H9 (cell line): ENCODE measurements around the gene BSX. TPM values are rescaled to one million over a fixed set of nuclear protein-coding genes. Genes with fewer than 3 reads are reported as not detected.
A peak's percentile ranks its signal among the peaks of the same experiment; 100 is the strongest.

Source experiments
- DNase-seq: peaks from one replicate; pipeline ENCODE4 v3.0.0-alpha.2; 2017
- H2AFZ ChIP-seq: one replicate; pipeline ENCODE4 v1.6.1; 2013; ENCODE audit warnings: mild to moderate bottlenecking, low read length, control low read depth, moderate library complexity
- H2AK5ac ChIP-seq: 2 replicates; pipeline ENCODE4 v1.6.1; 2013; ENCODE audit warnings: low read length, control low read depth, mixed read lengths; ENCODE audit not compliant: insufficient read length
- H2BK120ac ChIP-seq: one replicate; pipeline ENCODE4 v1.6.1; 2013; ENCODE audit warnings: low read depth, mild to moderate bottlenecking, low read length, control low read depth, inconsistent platforms; ENCODE audit not compliant: poor library complexity, severe bottlenecking
- H2BK12ac ChIP-seq: 2 replicates; pipeline ENCODE4 v1.6.1; 2013; ENCODE audit warnings: low read length, control low read depth, mixed read lengths, low read depth; ENCODE audit not compliant: insufficient read length
- H2BK15ac ChIP-seq: 2 replicates; pipeline ENCODE4 v1.6.1; 2013; ENCODE audit warnings: low read depth, low read length, control low read depth
- H2BK20ac ChIP-seq: one replicate; pipeline ENCODE4 v1.6.1; 2013; ENCODE audit warnings: low read depth, mild to moderate bottlenecking, low read length, control low read depth, inconsistent platforms; ENCODE audit not compliant: poor library complexity, severe bottlenecking
- H2BK5ac ChIP-seq: 2 replicates; pipeline ENCODE4 v1.6.1; 2013; ENCODE audit warnings: low read length, control low read depth, mixed read lengths; ENCODE audit not compliant: insufficient read length
- H3K14ac ChIP-seq: 2 replicates; pipeline ENCODE4 v1.6.1; 2013; ENCODE audit warnings: low read length, control low read depth; ENCODE audit not compliant: insufficient read depth
- H3K18ac ChIP-seq: 2 replicates; pipeline ENCODE4 v1.6.1; 2013; ENCODE audit warnings: low read depth, mild to moderate bottlenecking, mixed read lengths, low read length, control low read depth; ENCODE audit not compliant: insufficient read length
- H3K23ac ChIP-seq: 2 replicates; pipeline ENCODE4 v1.6.1; 2013; ENCODE audit warnings: low read length, control low read depth, mixed read lengths, low read depth; ENCODE audit not compliant: insufficient read length
- H3K23me2 ChIP-seq: 2 replicates; pipeline ENCODE4 v1.6.1; 2013; ENCODE audit warnings: low read depth, mild to moderate bottlenecking, mixed read lengths, low read length, control low read depth; ENCODE audit not compliant: insufficient read length, poor library complexity, severe bottlenecking
- H3K27ac ChIP-seq: 2 replicates; pipeline ENCODE4 v1.5.1; 2013; ENCODE audit warnings: low read length, control low read depth, mixed read lengths, low read depth; ENCODE audit not compliant: insufficient read length
- H3K27me3 ChIP-seq: 2 replicates; pipeline ENCODE4 v1.6.1; 2013; ENCODE audit warnings: low read length, control low read depth, inconsistent platforms; ENCODE audit not compliant: insufficient read depth
- H3K4ac ChIP-seq: 2 replicates; pipeline ENCODE4 v1.6.1; 2013; ENCODE audit warnings: low read depth, mild to moderate bottlenecking, control low read depth, inconsistent platforms, low read length, moderate library complexity
- H3K4me1 ChIP-seq: 2 replicates; pipeline ENCODE4 v1.6.1; 2013; ENCODE audit warnings: low read length, control low read depth, inconsistent platforms; ENCODE audit not compliant: insufficient read depth
- H3K4me2 ChIP-seq: 2 replicates; pipeline ENCODE4 v1.6.1; 2013; ENCODE audit warnings: low read length, control low read depth, mixed read lengths; ENCODE audit not compliant: insufficient read length, insufficient read depth
- H3K56ac ChIP-seq: 2 replicates; pipeline ENCODE4 v1.6.1; 2013; ENCODE audit warnings: low read depth, mild to moderate bottlenecking, mixed read lengths, low read length, control low read depth; ENCODE audit not compliant: insufficient read length
- H3K79me1 ChIP-seq: 2 replicates; pipeline ENCODE4 v1.6.1; 2013; ENCODE audit warnings: low read depth, mild to moderate bottlenecking, moderate library complexity, low read length, control low read depth, inconsistent platforms; ENCODE audit not compliant: insufficient read depth, poor library complexity, severe bottlenecking
- H3K79me2 ChIP-seq: 2 replicates; pipeline ENCODE4 v1.6.1; 2013; ENCODE audit warnings: low read length, control low read depth, inconsistent platforms; ENCODE audit not compliant: insufficient read depth
- H3K9ac ChIP-seq: 2 replicates; pipeline ENCODE4 v1.6.1; 2013; ENCODE audit warnings: low read length, control low read depth, mixed read lengths; ENCODE audit not compliant: insufficient read length; ENCODE audit errors: extremely low read depth
- H3K9me3 ChIP-seq: one replicate; pipeline ENCODE4 v1.6.1; 2013; ENCODE audit warnings: low read depth, low read length, inconsistent platforms; ENCODE audit not compliant: control insufficient read depth
- H3T11ph ChIP-seq: one replicate; pipeline ENCODE4 v1.6.1; 2013; ENCODE audit warnings: mild to moderate bottlenecking, low read length, control low read depth, inconsistent platforms
- H4K20me1 ChIP-seq: one replicate; pipeline ENCODE4 v1.6.1; 2013; ENCODE audit not compliant: control insufficient read depth, insufficient read length, insufficient read depth
- H4K5ac ChIP-seq: 2 replicates; pipeline ENCODE4 v1.6.1; 2013; ENCODE audit warnings: low read depth, mild to moderate bottlenecking, mixed read lengths, low read length, control low read depth; ENCODE audit not compliant: insufficient read length
- H4K8ac ChIP-seq: replicated peaks from 2 replicates; pipeline ENCODE4 v1.6.1; 2013; ENCODE audit warnings: low read length, control low read depth, mixed read lengths, low read depth; ENCODE audit not compliant: insufficient read length
- H4K91ac ChIP-seq: 2 replicates; pipeline ENCODE4 v1.6.1; 2013; ENCODE audit warnings: low read depth, mild to moderate bottlenecking, moderate library complexity, mixed read lengths, low read length, control low read depth; ENCODE audit not compliant: insufficient read length
- H3K27ac Mint-ChIP-seq, 3 experiments: 2 replicates in 2 of 3; 3 replicates in 1 of 3; pipeline ENCODE4 v1.8.0; 2020 to 2021; ENCODE audit warnings: mixed read lengths in 3 of 3, mild to moderate bottlenecking in 1 of 3, moderate library complexity in 1 of 3
- H3K27me3 Mint-ChIP-seq: 2 replicates; pipeline ENCODE4 v1.8.0; 2021; ENCODE audit warnings: low read depth, mild to moderate bottlenecking, moderate library complexity, mixed read lengths
- H3K36me3 Mint-ChIP-seq, 3 experiments: 2 replicates in 2 of 3; 3 replicates in 1 of 3; pipeline ENCODE4 v1.8.0; 2020 to 2021; ENCODE audit warnings: low read depth in 3 of 3, mixed read lengths in 3 of 3; ENCODE audit not compliant: insufficient read depth in 1 of 3
- H3K4me1 Mint-ChIP-seq, 2 experiments: 2 replicates each; pipeline ENCODE4 v1.8.0; 2020; ENCODE audit warnings: mixed read lengths in 2 of 2
- H3K4me3 Mint-ChIP-seq, 2 experiments: 2 replicates in 1 of 2; 3 replicates in 1 of 2; pipeline ENCODE4 v1.8.0; 2020 to 2021; ENCODE audit warnings: mild to moderate bottlenecking in 2 of 2, mixed read lengths in 2 of 2, moderate library complexity in 1 of 2
- H3K9me3 Mint-ChIP-seq, 2 experiments: 2 replicates in 1 of 2; 3 replicates in 1 of 2; pipeline ENCODE4 v1.8.0; 2020; ENCODE audit warnings: mild to moderate bottlenecking in 2 of 2, mixed read lengths in 2 of 2, moderate library complexity in 1 of 2
- WGBS: extraction: QIAGEN DNeasy Blood & Tissue Kit; methylation state at CpG from one replicate; pipeline ENCODE4 v1.1.7; 2013; ENCODE audit warnings: missing lambda C conversion rate, low lambda C conversion rate, mixed read lengths; ENCODE audit not compliant: insufficient read length; ENCODE audit errors: extremely low coverage; 5-methylcytosine and 5-hydroxymethylcytosine counted together
- total RNA-seq: library from RNA; stranded (reverse); gene quantifications from 2 replicates; pipeline ENCODE4 v1.2.1, GENCODE V29; 2021
- TF ChIP-seq, protein P1 (sequence below): fragments of 200-600 bp; sonication (generic); conservative IDR thresholded peaks from 3 replicates; pipeline ENCODE4 v1.8.0; 2021; ENCODE audit warnings: antibody characterized with exemption, mild to moderate bottlenecking

The BSX gene
- total RNA-seq, 1 experiment from 2014 or later: not detected

- no peak overlapping the region for H4K8ac ChIP-seq
- H3K27me3 ChIP-seq: no peaks in the 10 kb centered on the region
- H3K36me3 Mint-ChIP-seq: no peaks in the 10 kb centered on the region
- H3K4me3 Mint-ChIP-seq: no peak overlapping the region
- H2AK5ac ChIP-seq: no peak overlapping the region
- WGBS: no CpG with 5 or more reads among the region's 5 CpGs
- H3K27ac Mint-ChIP-seq: peak overlapping the region in 1 of 3 experiments; percentile 9; a peak in 1 of 7 replicates
- no peaks in the 10 kb centered on the region for H4K20me1 ChIP-seq
- H4K5ac ChIP-seq: no peak overlapping the region
- no peaks in the 10 kb centered on the region for H3K79me2 ChIP-seq
- no peaks in the 10 kb centered on the region for H3K79me1 ChIP-seq
- no peak overlapping the region for H2AFZ ChIP-seq
- H3K14ac ChIP-seq: no peak overlapping the region
- no peak overlapping the region for H3K4me2 ChIP-seq
- no peak overlapping the region for H2BK12ac ChIP-seq
- TF ChIP-seq, protein P1, sequence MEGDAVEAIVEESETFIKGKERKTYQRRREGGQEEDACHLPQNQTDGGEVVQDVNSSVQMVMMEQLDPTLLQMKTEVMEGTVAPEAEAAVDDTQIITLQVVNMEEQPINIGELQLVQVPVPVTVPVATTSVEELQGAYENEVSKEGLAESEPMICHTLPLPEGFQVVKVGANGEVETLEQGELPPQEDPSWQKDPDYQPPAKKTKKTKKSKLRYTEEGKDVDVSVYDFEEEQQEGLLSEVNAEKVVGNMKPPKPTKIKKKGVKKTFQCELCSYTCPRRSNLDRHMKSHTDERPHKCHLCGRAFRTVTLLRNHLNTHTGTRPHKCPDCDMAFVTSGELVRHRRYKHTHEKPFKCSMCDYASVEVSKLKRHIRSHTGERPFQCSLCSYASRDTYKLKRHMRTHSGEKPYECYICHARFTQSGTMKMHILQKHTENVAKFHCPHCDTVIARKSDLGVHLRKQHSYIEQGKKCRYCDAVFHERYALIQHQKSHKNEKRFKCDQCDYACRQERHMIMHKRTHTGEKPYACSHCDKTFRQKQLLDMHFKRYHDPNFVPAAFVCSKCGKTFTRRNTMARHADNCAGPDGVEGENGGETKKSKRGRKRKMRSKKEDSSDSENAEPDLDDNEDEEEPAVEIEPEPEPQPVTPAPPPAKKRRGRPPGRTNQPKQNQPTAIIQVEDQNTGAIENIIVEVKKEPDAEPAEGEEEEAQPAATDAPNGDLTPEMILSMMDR: peak; percentile 35; the same call in 2 of the 3 replicates
- no peak overlapping the region for H3K23ac ChIP-seq
- no peak overlapping the region for H2BK20ac ChIP-seq
- no peak overlapping the region for H2BK120ac ChIP-seq
- H4K91ac ChIP-seq: no peak overlapping the region
- H3K56ac ChIP-seq: no peak overlapping the region
- no peak overlapping the region for H3T11ph ChIP-seq
- no peak overlapping the region for H3K27ac ChIP-seq
- no peak overlapping the region for H3K4ac ChIP-seq
- no peaks in the 10 kb centered on the region; the same call in 1 of the 2 replicates for H3K4me1 ChIP-seq
- H3K4me1 Mint-ChIP-seq: peaks cover 18% of the 10 kb centered on the region in 2 experiments
- no peak overlapping the region for H2BK15ac ChIP-seq
- peaks cover under 1% of the 10 kb centered on the region for H3K27me3 Mint-ChIP-seq
- no peaks in the 10 kb centered on the region for H3K9me3 ChIP-seq
- no peak overlapping the region for H3K18ac ChIP-seq
- no peak for DNase-seq
- no peaks in the 10 kb centered on the region for H3K9me3 Mint-ChIP-seq
- H2BK5ac ChIP-seq: no peak overlapping the region
- no peaks in the 10 kb centered on the region for H3K23me2 ChIP-seq
- H3K9ac ChIP-seq: no peak overlapping the region
These were observed 25.4 kb upstream of the BSX start for GRCh38 chr11:123006860-123007542.
